ENCODE results near the gene RNASE9.

DNA sequence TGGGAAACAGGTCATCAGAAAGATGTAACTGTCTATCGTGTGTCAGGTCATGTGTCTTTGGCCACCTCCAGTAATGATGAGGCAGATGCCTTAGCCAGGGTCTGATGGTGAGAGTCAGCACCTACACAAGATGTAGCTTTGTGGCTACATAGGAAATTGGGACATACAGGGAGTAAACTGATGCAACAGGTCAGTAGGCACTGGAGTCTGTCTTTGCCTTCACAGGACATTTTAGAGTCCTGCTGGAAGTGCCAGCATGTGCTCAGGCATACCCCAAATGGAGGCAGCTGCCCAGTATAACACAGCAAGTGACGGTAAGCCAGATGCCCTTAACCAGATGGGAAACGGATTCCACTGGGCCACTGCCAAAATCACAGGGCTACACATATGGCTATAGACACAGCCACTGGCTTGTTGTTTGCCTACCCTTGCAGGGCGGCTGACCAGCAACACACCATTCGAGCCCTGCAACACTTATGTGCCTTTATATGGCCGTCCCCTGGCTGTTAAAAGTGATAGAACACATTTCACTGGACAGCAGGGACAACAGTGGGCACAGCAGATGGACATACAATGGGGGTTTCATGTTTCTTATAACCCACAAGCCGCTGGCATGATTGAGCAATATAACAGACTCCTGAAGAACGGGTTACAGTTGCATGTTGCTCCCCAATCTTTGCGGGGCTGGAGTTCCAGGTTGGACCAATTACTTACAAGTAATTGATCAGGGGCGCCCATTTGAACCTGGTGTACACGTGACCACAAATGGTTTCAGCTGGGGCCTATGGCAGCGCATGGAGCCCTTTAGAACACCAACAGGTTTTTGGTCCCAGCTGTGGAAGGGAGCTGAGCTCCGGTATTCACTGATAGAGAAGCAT lies 43.2 kb upstream of the RNASE9 start:
- TF ChIP-seq, protein P1, sequence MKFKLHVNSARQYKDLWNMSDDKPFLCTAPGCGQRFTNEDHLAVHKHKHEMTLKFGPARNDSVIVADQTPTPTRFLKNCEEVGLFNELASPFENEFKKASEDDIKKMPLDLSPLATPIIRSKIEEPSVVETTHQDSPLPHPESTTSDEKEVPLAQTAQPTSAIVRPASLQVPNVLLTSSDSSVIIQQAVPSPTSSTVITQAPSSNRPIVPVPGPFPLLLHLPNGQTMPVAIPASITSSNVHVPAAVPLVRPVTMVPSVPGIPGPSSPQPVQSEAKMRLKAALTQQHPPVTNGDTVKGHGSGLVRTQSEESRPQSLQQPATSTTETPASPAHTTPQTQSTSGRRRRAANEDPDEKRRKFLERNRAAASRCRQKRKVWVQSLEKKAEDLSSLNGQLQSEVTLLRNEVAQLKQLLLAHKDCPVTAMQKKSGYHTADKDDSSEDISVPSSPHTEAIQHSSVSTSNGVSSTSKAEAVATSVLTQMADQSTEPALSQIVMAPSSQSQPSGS (tag by site-specific recombination; IDR thresholded peaks at IDR 0.05; ENCODE audit: low read depth) = no peak
- no peak for TF ChIP-seq ZNF302 (tag by site-specific recombination; IDR thresholded peaks at IDR 0.05; ENCODE audit: low read depth)
- no peak for TF ChIP-seq ZNF16 (tag by site-specific recombination; IDR thresholded peaks at IDR 0.05; ENCODE audit: low read depth)

Data from HEK293 (cell line).